LNCaP clone FGC (cell line): ENCODE data around the gene ZNF496.

Source experiments
- DNase-seq: peaks from one replicate; pipeline ENCODE4 v3.0.0-alpha.2; 2011; ENCODE audit warnings: low read depth
- H3K4me3 ChIP-seq: 2 replicates; pipeline ENCODE4 v1.5.1; 2011; ENCODE audit warnings: mild to moderate bottlenecking, low read depth, low read length, control low read depth
- TF ChIP-seq, protein P1 (sequence below): IDR thresholded peaks from 2 replicates; pipeline ENCODE4 v1.5.1; 2012; ENCODE audit warnings: mild to moderate bottlenecking; ENCODE audit not compliant: control insufficient read depth, insufficient read depth; ENCODE audit errors: extremely low read depth

Gene ZNF496

DNA sequence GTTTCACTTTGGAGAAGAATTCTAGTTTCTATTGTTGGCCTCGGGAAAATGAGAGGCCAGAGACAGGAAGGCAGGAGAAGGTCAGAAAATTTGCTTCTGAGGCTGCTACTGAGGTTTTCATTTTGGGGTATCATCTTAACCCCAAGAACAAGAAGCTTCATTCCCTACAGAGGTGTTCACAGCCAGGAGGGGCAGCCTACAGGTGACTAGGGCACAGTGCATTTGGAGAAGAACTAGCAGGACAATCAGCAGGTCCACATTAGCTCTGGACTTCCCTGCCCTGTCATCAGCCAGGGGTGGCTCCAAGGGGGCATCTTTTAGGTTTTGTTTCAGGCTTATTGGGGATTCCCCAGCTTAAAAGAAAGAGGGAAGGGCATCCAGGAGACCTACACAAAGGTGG, 12.1 kb upstream of the ZNF496 start:
- DNase-seq = no peak
- H3K4me3 ChIP-seq = no peak overlapping the region
- TF ChIP-seq, protein P1, sequence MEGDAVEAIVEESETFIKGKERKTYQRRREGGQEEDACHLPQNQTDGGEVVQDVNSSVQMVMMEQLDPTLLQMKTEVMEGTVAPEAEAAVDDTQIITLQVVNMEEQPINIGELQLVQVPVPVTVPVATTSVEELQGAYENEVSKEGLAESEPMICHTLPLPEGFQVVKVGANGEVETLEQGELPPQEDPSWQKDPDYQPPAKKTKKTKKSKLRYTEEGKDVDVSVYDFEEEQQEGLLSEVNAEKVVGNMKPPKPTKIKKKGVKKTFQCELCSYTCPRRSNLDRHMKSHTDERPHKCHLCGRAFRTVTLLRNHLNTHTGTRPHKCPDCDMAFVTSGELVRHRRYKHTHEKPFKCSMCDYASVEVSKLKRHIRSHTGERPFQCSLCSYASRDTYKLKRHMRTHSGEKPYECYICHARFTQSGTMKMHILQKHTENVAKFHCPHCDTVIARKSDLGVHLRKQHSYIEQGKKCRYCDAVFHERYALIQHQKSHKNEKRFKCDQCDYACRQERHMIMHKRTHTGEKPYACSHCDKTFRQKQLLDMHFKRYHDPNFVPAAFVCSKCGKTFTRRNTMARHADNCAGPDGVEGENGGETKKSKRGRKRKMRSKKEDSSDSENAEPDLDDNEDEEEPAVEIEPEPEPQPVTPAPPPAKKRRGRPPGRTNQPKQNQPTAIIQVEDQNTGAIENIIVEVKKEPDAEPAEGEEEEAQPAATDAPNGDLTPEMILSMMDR = no peak

DNA sequence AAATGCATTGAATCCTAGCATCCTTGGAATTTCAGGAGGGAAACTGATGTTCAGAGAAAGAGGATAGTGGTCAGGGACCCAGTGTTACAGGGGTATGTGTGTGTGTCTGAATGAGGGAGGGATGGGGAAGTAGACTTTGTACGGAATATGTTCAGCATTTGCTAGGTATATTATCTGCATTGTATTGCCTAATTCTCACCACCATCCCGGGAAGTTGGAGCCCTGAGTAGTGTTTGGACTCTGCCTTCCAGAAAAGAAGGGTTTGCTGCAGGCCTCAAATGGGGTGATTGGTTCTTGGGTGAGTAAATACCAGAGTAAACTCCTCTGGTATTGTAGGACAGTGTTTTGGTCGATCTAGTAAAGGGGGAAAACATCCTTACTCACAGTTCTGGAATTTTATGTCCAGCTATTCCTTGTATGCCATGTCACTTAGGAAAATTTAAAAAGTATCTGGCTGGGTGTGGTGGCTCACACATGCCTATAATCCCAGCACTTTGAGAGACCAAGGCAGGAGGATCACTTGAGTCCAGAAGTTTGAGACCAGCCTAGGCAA, 7.1 kb upstream of the ZNF496 start:
- no peak overlapping the region for H3K4me3 ChIP-seq
- TF ChIP-seq, protein P1 = no peak
- DNase-seq = no peak

DNA sequence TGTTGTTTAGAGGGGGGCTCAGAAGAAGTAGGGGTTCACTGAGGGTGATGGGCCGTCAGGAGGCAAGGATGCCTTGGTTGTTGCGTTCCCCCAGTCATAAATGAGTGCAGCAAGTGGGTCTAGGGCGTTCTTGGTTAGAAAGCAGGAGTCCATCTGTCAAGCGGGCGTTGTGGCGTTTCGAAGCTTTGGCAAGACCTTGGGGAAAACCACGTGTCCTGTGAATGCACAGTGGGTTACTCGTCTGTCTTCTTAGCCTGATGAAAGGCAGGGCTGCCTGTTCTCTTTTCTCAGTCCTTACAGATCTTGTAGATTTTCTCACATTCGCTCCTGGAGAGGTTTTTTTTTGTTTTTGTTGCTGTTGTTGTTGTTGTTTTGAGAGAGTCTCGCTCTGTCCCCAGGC, 6.3 kb upstream of the ZNF496 start:
- no peak for DNase-seq
- no peak overlapping the region for H3K4me3 ChIP-seq
- TF ChIP-seq, protein P1 = no peak

DNA sequence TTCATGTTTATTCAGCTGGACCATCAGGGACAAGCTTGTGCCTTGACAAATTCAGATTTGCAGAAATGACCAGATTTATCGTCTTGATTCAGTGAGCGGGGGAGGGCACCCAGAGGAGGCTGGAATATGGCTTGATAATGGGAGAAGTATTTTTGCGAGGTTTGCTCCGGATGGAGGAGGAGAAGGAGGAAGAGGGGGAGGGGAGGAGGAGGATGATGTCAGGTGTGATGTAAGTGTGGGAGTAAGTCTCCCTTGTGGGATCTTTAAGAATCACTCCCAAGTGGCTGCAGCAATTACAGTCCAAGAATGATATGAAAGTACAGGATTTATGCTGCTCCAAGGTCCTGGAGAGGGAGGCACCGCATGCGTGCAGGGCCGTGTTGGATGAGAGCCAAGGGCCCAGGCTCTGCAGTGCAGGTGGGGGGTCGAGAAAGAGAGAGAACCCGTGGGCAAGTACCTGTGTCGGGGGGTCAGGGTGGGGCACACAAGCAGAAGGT, 5.6 kb upstream of the ZNF496 start:
- no peak for DNase-seq

DNA sequence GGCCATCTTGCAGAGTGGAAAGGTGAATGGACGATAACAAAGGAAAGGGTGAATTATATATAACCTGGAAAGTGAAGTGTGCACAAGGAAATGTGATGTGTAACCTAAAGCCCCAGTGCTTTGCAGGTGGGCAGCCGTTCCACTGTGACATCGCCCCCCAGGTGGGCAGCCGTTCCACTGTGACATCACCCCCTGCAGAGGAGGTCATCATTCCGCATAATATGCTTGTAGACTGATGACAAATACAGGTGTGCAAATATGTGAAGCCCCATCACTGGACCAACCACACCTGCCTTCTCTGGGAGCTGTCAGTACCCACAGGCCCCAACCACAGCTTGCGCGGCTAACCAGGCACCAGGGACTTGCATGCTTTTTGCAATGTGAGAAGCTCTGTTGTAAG, 4.7 kb upstream of the ZNF496 start:
- TF ChIP-seq, protein P1 = no peak
- DNase-seq = no peak
- H3K4me3 ChIP-seq = no peak overlapping the region

More for the DNA sequence above, 5.6 kb upstream of the ZNF496 start:
- TF ChIP-seq, protein P1 = no peak
- no peak overlapping the region for H3K4me3 ChIP-seq

DNA sequence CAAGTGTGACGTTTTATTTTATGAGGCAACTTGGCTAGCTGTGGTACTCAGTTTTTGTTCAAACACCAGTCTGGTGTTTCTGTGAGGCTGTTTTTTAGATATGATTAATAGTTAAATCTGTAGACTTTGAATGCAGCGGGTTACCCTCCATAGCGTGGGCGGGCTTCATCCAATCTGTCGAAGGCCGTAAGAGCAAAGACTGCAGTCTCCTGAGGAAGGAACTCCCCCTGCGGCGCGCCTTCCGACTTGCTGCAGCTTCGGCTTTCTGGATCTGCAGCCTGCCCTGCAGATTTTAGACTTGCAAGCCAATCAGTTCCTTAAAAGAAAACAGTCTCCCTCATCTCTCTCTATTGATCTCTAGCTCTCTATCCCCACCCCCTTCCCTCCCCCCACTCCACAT, 4.2 kb upstream of the ZNF496 start:
- TF ChIP-seq, protein P1 = no peak
- H3K4me3 ChIP-seq = no peak overlapping the region

More for the DNA sequence above, 4.2 kb upstream of the ZNF496 start:
- no peak for DNase-seq
